HG02973 (cell line): ENCODE data around the gene SLC5A9.
"Not testable (repeated sequence)": the region's sequence is repeated elsewhere in the genome, so short reads cannot be mapped to it uniquely, and the experiment has no call there.

Experiments
- ATAC-seq: cut with Tn5 transposase; IDR thresholded peaks from one replicate; pipeline ENCODE4 v1.9.1; 2021; ENCODE audit warnings: moderate library complexity; ENCODE audit not compliant: unreplicated experiment

Gene SLC5A9

DNA sequence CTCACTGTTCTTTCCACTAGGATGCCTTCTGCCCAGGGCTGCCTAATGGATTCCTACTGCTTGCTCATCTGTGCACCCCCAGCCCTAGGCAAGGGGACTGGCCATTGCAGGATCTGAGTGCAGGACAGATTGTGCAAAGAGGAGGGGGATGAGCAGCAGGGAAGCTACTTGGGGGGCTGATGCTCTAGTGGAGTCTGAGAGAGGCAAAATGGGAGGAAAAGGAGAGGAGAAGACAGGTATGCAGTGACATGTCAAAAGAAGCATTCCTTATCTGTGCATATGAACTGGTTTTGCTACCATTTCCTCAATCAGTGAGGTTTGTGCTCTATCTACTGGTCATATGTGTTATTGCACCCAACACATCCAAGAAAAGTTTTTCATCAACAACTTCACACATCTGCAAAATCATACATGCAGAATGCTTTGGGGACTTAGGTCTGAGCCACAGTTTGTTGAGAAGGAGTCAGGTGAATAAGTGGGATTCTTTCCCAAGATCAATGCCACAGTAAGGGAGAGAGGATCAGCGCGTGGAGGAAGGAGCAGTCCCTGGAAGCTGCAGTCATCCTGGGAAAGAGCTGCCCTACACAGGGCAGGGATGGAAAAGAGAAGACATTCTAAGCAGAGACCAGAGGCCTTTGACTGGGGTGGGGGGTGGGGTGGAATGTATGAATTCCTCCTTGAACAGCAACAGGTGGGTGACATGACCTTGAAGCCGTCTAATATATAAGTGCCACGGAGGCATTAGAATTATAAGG lies 14.4 kb downstream of the SLC5A9 start:
- ATAC-seq = no peak

- ATAC-seq = no peak
Observed at GRCh38 chr1:48242141-48242736, 19.7 kb downstream of the SLC5A9 start.

- ATAC-seq = no peak
Observed at GRCh38 chr1:48245106-48245505, 22.6 kb downstream of the SLC5A9 start.

DNA sequence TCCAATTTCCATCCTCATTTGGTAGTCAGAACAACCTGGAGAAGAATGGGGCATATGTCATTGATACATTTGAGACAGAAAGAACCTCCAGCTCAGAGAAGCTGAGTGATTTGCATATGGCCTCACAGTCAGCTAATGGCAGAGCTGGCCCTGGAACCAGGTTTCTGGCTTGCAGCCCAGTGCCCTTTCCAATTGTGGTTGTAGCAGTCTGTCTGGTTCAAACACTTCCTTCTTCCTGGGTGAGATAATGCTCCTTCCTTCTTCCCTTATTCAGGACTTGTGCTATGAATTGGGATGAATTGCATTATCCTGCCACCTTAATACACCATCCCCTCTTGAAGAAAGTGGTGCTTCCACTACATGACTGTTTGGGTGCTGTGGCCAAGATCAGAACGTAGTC lies 24.2 kb downstream of the SLC5A9 start:
- no peak for ATAC-seq

GRCh38 chr1:48248356-48248755 lies 25.8 kb downstream of the SLC5A9 start:
- no peak for ATAC-seq

GRCh38 chr1:48249868-48250267 lies 27.4 kb downstream of the SLC5A9 start:
- ATAC-seq = no peak

GRCh38 chr1:48250572-48250971 lies 28.1 kb downstream of the SLC5A9 start:
- ATAC-seq = no peak

- ATAC-seq = no peak
Observed at GRCh38 chr1:48251323-48251722, 28.8 kb downstream of the SLC5A9 start.

- no peak for ATAC-seq
Observed at GRCh38 chr1:48251821-48252220, 29.3 kb downstream of the SLC5A9 start.

DNA sequence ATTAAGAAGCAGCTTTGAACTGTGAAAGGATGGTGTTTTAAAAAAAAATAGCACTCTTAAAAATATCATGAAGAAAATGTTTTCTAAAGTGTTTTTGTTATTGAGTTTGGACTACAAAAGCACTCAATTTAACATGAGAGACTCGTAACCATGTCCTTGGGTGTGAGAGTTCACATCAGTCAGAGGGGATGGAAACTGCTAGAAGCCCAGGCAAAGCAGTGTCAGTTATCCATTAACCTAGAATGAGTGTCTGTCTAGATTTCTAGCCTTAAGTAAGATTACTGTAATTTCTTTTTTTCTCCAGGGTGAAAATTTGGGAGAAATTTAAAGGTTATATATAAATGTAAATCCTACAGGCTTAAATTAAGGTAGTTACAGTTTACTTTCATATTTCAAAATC lies 31.7 kb downstream of the SLC5A9 start:
- no peak for ATAC-seq

- ATAC-seq = no peak
Observed at GRCh38 chr1:48258106-48258505, 35.6 kb downstream of the SLC5A9 start.

- ATAC-seq = no peak
Observed at GRCh38 chr1:48261881-48262400, 39.4 kb downstream of the SLC5A9 start.

GRCh38 chr1:48263041-48263440 lies 40.5 kb downstream of the SLC5A9 start:
- ATAC-seq = no peak

- no peak for ATAC-seq
Observed at GRCh38 chr1:48266576-48266975, 44.1 kb downstream of the SLC5A9 start.

DNA sequence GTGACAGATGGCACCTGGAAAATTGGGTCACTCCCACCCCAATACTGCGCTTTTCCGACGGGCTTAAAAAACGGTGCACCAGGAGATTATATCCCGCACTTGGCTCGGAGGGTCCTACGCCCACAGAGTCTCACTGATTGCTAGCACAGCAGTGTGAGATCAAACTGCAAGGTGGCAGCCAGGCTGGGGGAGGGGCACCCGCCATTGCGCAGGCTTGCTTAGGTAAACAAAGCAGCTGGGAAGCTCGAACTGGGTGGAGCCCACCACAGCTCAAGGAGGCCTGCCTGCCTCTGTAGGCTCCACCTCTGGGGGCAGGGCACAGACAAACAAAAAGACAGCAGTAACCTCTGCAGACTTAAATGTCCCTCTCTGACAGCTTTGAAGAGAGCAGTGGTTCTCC lies 54.9 kb downstream of the SLC5A9 start:
- ATAC-seq = not testable (repeated sequence)

DNA sequence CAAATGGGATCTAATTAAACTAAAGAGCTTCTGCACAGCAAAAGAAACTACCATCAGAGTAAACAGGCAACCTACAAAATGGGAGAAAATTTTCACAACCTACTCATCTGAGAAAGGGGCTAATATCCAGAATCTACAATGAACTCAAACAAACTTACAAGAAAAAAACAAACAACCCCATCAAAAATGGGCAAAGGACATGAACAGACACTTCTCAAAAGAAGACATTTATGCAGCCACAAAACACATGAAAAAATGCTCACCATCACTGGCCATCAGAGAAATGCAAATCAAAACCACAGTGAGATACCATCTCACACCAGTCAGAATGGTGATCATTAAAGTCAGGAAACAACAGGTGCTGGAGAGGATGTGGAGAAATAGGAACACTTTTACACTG lies 59.8 kb downstream of the SLC5A9 start:
- ATAC-seq = not testable (repeated sequence)

DNA sequence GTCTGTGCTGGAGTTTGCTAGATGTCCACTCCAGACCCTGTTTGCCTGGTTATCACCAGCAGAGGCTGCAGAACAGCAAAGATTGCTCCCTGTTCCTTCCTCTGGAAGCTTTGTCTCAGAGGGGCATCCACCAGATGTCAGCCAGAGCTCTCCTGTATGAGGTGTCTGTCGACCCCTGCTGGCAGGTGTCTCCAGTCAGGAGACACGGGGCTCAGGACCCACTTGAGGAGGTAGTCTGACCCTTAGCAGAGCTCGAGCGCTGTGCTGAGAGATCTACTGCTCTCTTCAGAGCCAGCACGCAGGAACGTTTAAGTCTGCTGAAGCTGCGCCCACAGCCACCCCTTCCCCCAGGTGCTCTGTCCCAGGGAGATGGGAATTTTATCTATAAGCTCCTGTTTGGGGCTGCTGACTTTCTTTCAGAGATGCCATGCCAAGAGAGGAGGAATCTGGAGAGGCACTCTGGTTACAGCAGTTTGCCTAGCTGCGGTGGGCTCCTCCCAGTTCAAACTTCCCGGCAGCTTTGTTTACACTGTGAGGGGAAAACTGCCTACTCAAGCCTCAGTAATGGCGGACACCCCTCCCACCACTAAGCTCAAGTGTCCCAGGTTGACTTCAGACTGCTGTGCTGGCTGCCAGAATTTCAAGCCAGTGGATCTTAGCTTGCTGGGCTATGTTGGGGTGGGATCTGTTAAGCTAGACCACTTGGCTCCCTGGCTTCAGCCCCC lies 62.3 kb downstream of the SLC5A9 start:
- ATAC-seq = not testable (repeated sequence)

- no peak for ATAC-seq
Observed at GRCh38 chr1:48285525-48285924, 63.0 kb downstream of the SLC5A9 start.

DNA sequence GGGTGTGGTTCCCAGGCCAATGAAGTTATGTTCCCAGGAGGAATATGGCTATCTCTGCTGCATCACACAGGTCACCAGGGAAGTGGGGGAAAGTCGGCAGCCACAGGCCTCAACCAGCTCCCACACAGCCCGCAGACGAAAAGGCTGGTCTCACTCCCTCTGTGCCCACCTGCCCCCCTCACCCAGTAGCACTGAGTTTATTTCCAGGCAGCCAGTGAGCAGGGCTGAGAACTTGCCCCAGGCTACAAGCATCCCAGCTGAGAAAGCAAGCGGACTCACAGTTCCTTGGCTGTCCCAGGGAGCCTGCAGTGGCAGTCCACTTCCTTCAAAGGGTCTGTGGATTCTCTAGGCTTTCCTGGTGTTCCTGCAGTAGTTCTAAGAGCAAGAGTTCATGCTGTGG lies 68.9 kb downstream of the SLC5A9 start:
- no peak for ATAC-seq

- ATAC-seq = no peak
Observed at GRCh38 chr1:48292706-48293105, 70.2 kb downstream of the SLC5A9 start.

DNA sequence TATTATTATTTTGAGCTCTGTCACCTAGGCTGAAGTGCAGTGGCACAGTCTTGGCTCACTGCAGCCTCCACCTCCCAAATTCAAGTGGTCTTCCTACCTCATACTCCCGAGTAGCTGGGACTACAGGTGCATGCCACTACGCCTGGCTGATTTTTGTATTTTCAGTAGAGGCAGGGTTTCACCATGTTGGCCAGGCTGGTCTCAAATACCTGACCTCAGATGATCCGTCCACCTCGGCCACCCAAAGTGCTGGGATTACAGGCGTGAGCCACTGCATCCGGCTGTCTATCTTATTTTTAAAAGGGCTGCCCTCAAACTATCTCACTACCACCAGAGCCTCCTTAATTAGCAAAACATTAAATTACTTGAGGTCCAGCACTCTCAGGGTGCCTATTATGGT lies 71.6 kb downstream of the SLC5A9 start:
- not testable (repeated sequence) for ATAC-seq

DNA sequence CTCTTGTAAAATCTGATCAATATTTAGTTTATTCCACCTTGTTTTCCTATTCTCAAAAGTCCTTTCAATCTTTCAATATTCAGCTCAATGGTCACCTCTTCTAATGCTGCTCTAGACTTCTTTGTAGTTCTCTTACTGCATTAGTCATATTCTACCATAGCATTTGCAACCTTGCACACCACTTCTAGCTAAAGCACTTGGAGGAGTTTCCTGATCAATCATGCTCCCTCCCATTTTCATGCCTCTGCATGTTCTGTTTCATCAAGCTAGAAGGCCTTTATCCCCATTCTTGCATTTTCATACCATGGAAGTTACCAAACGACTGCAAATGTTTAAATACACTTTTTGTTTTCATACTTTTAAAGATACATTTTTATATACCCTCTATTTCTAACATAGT lies 72.1 kb downstream of the SLC5A9 start:
- no peak for ATAC-seq
